ENCODE results near the gene OLFML2B.

OLFML2B gene

GRCh38 chr1:162007466-162007865 is 16.2 kb downstream of the OLFML2B start:
- in situ Hi-C loops (cut with MboI; ENCODE audit: low sequenced_read_pairs, unreplicated experiment): no loop called here
- no peak for DNase-seq (ENCODE audit: low spot score)
- TF ChIP-seq CTCF (IDR thresholded peaks at IDR 0.05; ENCODE audit: borderline replicate concordance, control extremely low read depth, extremely low read depth, insufficient read depth, missing control alignments): no peak

- no peak for TF ChIP-seq CTCF (IDR thresholded peaks at IDR 0.05; ENCODE audit: borderline replicate concordance, control extremely low read depth, extremely low read depth, insufficient read depth, missing control alignments)
- no peak for DNase-seq (ENCODE audit: low spot score)
- in situ Hi-C loops (cut with MboI; ENCODE audit: low sequenced_read_pairs, unreplicated experiment): no loop called here
Observed at GRCh38 chr1:162006081-162006480, 17.6 kb downstream of the OLFML2B start.

- in situ Hi-C loops (cut with MboI; ENCODE audit: low sequenced_read_pairs, unreplicated experiment): no loop called here
- TF ChIP-seq CTCF (IDR thresholded peaks at IDR 0.05; ENCODE audit: borderline replicate concordance, control extremely low read depth, extremely low read depth, insufficient read depth, missing control alignments): no peak
- DNase-seq (ENCODE audit: low spot score): no peak
Observed at GRCh38 chr1:162004441-162004950, 19.2 kb downstream of the OLFML2B start.

- TF ChIP-seq CTCF (IDR thresholded peaks at IDR 0.05; ENCODE audit: borderline replicate concordance, control extremely low read depth, extremely low read depth, insufficient read depth, missing control alignments): no peak
- no peak for DNase-seq (ENCODE audit: low spot score)
- in situ Hi-C loops (cut with MboI; ENCODE audit: low sequenced_read_pairs, unreplicated experiment): no loop called here
Observed at GRCh38 chr1:162003830-162004215, 19.8 kb downstream of the OLFML2B start.

GRCh38 chr1:162003061-162003829 is 20.4 kb downstream of the OLFML2B start:
- TF ChIP-seq CTCF (IDR thresholded peaks at IDR 0.05; ENCODE audit: borderline replicate concordance, control extremely low read depth, extremely low read depth, insufficient read depth, missing control alignments): no peak
- in situ Hi-C loops (cut with MboI; ENCODE audit: low sequenced_read_pairs, unreplicated experiment): no loop called here
- DNase-seq (ENCODE audit: low spot score): no peak

GRCh38 chr1:162000053-162000420 is 23.6 kb downstream of the OLFML2B start:
- TF ChIP-seq CTCF (IDR thresholded peaks at IDR 0.05; ENCODE audit: borderline replicate concordance, control extremely low read depth, extremely low read depth, insufficient read depth, missing control alignments): no peak
- DNase-seq (ENCODE audit: low spot score): no peak
- in situ Hi-C loops (cut with MboI; ENCODE audit: low sequenced_read_pairs, unreplicated experiment): no loop called here
